Fibroblast of skin of right quadriceps (primary cell): ENCODE results near the gene UBR3.
A peak's percentile ranks its signal among the peaks of the same experiment; 100 is the strongest.
"Not testable (repeated sequence)": the region's sequence is repeated elsewhere in the genome, so short reads cannot be mapped to it uniquely, and the experiment has no call there.

Experiments
- DNase-seq: peaks from one replicate; pipeline ENCODE4 v3.0.0-alpha.2; 2013

The UBR3 gene

GRCh38 chr2:169827272-169828140 is at the start of gene UBR3:
Gene UBR3 (plus strand): TSS chr2:169827454. CDS start chr2:169827508, 54 bp downstream.
- DNase-seq = peak; percentile 92

- DNase-seq = no peak
Measured at GRCh38 chr2:169778446-169778845, 48.8 kb upstream of the UBR3 start.

GRCh38 chr2:169781249-169782013 is 45.8 kb upstream of the UBR3 start:
- no peak for DNase-seq

DNA sequence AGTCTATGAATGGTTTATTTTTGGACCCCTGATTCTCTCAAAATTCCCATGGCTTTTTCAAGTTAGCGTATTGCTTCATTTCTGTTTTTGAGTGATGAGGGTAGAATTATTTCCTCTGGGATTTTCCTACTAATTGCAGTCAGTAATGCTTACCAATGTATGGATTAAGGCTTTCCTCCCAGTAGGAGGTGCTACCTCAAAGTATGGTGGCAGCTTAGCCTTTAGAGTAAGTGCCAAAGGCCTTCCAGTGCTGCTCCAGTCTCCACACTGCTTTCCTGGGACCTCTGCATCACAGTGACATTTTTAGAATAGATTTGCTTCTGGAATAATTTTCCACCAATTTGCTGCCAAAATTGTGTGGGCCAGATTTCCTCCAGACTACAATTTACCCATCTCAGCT is 44.7 kb upstream of the UBR3 start:
- DNase-seq = no peak

GRCh38 chr2:169790581-169790980 is 36.7 kb upstream of the UBR3 start:
- DNase-seq = no peak

GRCh38 chr2:169795181-169795580 is 32.1 kb upstream of the UBR3 start:
- DNase-seq = no peak

- DNase-seq = no peak
Measured at GRCh38 chr2:169796441-169796840, 30.8 kb upstream of the UBR3 start.

DNA sequence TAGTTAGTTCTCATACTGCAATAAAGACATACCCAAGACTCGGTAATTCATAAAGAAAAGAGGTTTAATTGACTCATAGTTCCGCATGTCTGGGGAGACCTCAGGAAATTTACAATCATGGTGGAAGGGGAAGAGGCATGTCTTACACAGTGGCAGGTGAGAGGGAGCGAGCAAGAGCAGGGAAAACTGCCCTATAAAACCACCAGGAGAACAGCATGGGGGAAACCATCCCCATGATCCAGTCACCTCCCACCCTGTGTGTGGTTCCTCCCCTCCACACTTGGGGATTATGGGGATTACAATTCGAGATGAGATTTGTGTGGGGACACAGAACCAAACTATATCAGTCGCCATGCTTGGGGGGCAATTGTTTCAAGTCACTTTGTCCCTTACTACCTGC is 29.7 kb upstream of the UBR3 start:
- DNase-seq = no peak

GRCh38 chr2:169798397-169798717 is 28.9 kb upstream of the UBR3 start:
- no peak for DNase-seq

GRCh38 chr2:169798718-169799592 is 28.3 kb upstream of the UBR3 start, which contains the start of gene SSB:
Gene SSB (plus strand): TSS chr2:169798871. CDS start chr2:169800961, 2,090 bp downstream.
- DNase-seq = peak; percentile 91

DNA sequence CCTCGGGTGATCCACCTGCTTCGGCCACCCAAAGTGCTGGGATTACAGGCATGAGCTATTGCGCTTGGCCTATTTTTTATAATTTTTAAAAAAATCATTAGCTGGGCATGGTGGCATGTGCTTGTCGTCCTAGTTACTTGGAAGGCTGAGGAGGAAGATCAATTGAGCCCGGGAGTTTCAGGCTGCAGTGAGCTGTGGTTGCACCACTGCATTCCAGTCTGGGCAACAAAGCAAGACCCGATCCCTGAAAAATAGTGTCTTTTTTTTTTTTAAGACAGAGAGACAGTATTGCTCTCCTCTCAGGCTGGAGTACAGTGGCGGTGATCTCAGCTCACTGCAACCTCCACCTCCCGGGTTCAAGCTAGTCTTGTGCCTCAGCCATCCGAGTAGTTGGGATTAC is 23.8 kb upstream of the UBR3 start:
- DNase-seq = no peak

DNA sequence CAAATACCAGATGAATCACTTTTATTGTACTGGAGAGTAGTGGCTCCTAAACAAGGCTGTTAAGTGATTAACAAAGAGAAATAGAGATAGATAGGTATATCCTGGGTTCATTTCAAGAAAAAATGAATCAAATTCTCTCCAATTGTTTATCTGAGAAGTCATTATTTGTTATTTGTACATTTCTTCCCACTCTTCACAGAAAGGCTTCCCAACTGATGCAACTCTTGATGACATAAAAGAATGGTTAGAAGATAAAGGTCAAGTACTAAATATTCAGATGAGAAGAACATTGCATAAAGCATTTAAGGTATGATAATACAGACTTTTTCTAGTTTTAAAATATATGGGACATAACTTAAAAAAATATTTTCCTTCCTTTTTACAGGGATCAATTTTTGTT is 20.7 kb upstream of the UBR3 start:
- DNase-seq = no peak

DNA sequence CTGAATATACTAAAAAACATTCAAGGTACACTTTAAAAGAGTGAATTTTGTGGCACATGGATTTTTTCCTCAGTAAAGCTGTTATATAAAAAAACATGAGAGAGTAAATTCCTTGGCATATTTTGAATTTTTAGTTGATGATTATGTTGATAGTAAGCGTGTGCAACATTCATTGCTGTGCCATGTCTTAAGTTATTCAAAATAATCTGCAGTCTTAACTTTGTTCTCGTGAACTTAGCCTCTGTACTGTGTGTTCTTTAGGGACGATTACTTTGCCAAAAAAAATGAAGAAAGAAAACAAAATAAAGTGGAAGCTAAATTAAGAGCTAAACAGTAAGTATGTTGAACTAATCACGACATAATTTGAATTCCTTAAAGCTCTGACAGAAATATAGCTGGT is 19.0 kb upstream of the UBR3 start:
- peak; percentile 45 for DNase-seq

GRCh38 chr2:169815849-169816248 is 11.4 kb upstream of the UBR3 start:
- peak; percentile 88 for DNase-seq

GRCh38 chr2:169816961-169817360 is 10.3 kb upstream of the UBR3 start:
- DNase-seq = not testable (repeated sequence)

DNA sequence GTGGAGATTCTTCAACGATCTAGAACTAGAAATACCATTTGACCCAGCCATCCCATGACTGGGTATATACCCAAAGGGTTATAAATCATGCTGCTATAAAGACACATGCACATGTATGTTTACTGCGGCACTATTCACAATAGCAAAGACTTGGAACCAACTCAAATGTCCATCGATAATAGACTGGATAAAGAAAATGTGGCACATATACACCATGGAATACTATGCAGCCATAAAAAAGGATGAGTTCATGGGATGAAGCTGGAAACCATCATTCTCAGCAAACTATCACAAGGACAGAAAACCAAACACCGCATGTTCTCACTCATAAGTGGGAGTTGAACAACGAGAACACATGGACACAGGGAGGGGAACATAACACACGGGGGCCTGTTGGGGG is 9.9 kb upstream of the UBR3 start:
- DNase-seq = not testable (repeated sequence)

DNA sequence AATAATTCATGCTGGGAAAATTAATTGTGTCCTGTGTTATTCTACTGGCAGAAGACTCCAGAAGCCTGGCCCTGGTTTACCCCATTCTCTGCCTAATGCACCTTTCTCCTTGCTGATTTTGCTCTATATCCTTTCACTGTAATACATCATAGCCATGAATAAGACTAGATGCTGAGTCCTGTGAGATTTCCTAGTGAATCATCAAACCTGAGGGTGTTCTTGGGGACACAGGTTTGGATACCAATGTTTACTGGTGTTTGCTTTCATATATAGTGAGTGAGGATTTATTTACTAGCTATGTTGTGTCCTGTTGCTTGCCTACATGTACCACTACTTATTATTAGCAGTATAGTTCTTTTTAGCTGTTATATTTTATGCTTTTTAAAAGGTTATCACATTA is 9.0 kb upstream of the UBR3 start:
- no peak for DNase-seq

GRCh38 chr2:169819106-169819505 is 8.1 kb upstream of the UBR3 start:
- peak; percentile 52 for DNase-seq

DNA sequence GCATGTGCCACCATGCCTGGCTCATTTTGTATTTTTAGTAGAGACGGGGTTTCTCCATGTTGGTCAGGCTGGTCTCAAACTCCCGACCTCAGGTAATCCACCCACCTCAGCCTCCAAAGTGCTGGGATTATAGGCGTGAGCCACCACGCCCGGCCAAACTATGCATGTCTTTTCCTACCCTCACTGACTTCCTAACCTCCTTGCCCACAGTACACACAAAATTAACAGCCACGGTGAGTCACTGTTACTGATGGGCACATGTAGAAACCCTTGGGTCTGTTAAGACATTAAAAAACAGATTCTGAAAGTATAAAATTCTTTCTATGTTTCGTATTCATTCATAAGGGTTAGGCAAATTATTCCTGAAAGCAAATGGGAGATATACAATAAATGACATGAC is 7.2 kb upstream of the UBR3 start:
- not testable (repeated sequence) for DNase-seq

DNA sequence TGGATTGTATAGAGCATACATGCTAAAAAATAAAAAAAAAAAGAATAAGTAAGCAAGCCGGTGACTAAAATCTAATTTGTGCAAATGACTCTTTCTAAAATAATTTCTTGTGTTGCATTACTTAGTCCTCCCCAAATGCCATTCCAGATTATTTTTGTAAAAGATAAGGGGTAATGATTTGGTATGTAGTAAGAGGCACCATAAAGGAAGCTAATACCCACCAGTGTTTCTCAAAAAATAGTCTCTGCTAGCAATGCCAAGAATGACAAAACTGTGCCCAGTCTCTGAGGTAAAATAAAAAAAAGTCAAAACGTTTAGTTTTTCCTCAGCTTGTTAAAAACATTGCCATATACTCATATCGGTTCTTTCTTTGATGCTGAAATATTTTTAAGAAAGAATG is 5.2 kb upstream of the UBR3 start:
- no peak for DNase-seq

- DNase-seq = no peak
Measured at GRCh38 chr2:169822785-169823392, 4.4 kb upstream of the UBR3 start.

DNA sequence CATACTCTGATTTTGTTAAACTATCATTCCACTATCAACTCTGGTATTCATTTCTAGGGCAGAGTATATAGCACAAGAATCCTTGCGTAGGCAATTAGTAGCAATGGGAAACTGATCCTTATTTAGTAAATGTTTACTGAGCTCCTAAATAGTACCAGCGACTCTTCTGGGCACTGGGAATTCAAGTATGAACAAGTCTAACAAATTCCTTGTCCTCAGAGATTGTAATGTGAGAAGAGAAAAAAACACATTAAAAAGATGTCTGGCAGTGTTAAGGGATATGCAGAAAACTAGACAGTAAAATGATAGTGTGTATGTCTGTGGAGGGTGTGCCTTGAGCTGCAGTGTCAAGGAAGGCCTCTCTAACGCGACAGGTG is 3.3 kb upstream of the UBR3 start:
- no peak for DNase-seq
